Measurements from ENCODE around the gene REV3L.
A peak's percentile ranks its signal among the peaks of the same experiment; 100 is the strongest.
"Not testable (repeated sequence)": the region's sequence is repeated elsewhere in the genome, so short reads cannot be mapped to it uniquely, and the experiment has no call there.

REV3L gene, protein sequence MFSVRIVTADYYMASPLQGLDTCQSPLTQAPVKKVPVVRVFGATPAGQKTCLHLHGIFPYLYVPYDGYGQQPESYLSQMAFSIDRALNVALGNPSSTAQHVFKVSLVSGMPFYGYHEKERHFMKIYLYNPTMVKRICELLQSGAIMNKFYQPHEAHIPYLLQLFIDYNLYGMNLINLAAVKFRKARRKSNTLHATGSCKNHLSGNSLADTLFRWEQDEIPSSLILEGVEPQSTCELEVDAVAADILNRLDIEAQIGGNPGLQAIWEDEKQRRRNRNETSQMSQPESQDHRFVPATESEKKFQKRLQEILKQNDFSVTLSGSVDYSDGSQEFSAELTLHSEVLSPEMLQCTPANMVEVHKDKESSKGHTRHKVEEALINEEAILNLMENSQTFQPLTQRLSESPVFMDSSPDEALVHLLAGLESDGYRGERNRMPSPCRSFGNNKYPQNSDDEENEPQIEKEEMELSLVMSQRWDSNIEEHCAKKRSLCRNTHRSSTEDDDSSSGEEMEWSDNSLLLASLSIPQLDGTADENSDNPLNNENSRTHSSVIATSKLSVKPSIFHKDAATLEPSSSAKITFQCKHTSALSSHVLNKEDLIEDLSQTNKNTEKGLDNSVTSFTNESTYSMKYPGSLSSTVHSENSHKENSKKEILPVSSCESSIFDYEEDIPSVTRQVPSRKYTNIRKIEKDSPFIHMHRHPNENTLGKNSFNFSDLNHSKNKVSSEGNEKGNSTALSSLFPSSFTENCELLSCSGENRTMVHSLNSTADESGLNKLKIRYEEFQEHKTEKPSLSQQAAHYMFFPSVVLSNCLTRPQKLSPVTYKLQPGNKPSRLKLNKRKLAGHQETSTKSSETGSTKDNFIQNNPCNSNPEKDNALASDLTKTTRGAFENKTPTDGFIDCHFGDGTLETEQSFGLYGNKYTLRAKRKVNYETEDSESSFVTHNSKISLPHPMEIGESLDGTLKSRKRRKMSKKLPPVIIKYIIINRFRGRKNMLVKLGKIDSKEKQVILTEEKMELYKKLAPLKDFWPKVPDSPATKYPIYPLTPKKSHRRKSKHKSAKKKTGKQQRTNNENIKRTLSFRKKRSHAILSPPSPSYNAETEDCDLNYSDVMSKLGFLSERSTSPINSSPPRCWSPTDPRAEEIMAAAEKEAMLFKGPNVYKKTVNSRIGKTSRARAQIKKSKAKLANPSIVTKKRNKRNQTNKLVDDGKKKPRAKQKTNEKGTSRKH (N-terminal part only)

DNA sequence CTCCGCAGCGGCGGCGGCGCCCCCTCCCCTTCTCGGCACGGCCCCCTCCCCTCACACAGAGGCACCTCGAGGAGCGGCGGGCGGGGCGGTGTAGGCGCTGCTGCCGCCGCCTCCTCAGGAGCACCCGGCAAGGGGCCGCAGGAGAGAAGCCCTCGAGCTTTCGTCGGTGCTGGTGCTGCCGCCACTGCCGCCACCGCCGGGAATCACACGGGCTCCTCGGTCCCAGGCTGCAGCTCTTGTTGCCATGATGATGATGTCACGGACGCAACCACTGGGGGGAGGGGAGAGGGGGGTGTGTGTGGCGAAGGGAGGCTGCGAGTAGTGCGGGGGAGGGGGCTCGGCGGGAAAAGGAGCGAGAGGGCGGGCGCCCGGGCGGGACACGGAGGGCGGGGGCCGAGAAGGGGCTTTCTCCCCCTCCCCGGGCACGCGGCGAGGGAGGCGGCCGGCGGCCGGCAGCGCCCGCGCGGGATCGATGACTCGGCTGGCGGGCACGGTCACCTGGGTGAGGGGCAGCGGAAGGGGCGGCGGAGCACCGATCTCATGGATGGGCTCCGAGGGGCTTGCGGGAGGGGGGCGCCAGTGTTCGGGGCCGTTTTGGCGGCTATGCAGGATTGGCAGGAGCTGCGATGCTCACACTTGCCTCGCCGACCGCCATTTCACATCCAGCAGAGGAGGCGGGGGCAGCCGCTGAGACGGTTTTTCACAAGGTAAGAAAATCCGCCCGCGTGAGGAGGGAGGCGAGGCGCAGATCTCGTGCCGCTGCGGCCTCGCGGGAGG, at the start of gene REV3L:
REV3L (minus strand) TSS at position 260 of the 777 bp plus-strand sequence. CDS start 330 bp downstream, outside the sequence.
- DNase-seq = peak; percentile 29

DNA sequence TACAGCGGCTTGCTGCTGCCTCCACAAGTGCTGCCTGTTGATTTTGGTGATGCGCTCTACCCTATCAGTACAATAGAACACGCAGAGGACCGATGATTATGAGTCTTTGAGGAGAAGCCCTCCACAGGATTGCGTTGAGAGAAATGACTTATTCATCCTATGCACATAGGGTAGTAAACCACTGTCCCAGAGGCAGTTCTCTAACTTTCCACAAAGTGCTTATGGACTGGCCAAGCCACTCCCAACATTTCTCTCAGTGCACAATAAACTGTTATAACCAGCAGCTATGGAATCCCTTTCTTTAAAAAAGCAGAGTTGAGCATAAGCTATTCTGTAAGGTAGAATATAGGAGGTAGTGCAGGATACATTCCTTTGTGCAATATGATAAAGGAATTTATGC, 48.2 kb upstream of the REV3L start:
- DNase-seq = no peak

DNA sequence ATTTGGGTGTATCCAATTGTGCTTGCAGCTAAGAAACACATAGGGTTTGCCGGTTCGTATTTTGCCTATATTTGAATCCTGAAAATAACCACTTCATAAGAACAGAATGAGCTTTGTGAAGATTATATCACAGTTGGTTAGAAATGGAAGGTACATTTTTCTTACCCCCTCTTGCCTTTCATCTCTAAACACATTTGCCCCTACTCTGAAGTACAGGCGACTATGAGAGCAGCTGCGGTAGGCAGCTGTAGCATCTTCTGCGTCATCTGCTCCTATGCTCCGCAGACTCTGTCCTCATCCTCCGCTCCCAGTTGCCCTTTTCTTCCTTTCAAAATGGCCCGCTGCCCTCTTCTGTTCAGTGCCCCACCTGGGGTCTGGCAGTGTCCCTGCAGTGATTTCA, 47.6 kb upstream of the REV3L start:
- DNase-seq = no peak

DNA sequence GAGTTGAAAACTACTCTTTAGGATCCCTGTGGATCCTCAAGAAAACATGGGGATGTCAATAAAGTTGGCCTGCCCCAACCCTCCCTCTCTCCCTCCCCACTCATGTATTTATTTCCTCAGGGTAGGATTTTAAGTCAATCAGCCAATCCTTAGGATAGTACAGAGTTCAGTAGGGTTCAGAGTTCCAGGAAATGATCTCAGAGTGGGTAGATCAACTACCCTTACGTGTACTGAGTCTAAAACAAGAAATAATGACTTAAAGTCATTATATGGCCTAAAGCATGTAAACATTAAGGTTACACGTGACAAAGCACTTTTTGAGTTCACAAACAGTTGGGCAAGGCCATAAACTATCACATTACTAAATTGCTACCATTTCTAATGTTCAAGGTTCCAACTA, 47.2 kb upstream of the REV3L start:
- DNase-seq = no peak

DNA sequence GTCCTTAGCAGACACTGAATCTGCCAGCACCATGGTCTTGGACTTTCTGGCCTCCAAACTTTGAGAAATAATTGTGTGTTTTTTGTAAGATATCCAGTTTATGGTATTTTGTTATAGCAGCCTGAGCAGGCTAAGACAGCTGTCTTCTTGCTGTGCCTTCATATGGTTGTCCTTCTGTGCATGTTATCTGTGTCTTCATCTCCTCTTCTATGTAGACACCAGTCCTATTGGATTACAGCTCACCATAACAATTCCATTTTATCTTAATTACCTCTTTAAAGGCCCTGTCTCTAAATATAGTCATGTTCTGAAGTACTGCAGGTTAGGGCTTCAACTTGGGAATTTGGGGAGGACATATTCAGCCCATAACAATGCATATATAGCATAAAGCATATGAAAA, 44.3 kb upstream of the REV3L start:
- DNase-seq = no peak

DNA sequence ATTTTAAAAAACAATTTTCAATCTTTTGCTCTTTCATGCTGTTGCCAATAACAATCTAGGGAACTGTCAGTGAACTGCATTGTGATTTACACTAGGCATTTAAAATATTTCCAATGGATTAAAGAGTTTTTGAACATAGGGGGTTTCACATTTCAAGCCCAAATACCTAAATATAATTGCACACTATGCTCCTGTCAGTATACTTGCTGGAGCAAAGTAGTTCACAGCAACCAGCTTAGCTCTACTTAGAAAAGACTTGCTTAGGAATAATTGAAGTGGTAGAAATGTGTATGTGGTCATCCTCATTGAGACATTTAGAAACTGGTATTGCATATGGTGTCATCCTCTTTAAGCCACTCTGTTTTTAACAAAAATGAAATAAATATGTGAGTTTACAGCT, 41.7 kb upstream of the REV3L start:
- no peak for DNase-seq

DNA sequence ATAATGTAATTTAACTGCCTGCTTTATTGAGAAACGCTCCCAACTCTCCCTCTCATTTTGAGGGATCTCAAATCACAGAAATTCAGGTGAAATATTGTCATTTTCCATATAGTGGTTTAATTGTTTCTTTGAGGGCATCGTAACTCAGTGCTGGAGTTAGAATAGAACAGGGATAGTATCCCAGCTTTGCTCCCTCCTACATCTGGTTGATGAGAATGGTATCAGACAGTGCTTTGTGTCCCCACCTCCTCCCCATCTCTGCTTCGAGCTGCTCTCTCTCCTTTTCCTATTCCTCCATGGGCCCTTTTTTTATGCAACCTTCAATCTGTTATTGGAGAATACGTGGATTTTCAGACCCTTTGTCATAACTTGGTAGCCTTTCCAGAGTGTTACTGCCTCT, 41.2 kb upstream of the REV3L start:
- no peak for DNase-seq

DNA sequence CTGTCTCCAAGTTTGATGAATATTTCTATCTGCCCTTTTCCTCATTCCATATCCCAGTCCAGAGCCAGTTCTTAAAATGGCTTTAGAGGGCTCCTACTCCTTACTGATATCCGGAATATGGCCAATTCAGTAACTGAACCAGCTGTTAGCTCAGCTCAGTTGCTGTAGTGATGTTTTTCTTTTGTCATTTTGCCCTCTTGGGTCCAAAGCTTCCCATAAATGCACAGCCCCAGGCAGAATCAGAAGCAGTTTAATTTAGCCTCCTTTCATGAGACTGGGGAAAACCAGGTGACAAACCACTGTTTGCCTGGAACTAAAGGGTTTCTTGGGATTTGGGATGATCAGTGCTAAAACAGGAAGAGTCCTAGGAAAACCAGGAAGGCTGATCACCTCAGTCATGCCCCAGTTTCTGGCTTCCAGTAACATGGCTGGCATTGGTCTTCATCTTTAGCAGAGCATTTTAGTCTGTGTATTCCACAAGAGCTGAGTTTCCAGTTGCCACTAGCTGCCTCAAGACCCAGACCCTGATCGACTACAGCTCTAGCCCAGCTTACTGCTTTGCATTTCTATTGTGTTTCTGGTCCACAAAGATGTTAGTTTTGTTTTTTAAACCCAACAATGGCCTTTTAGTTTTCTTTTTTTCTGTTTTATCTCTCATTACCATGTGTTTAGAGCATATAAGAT, 40.6 kb upstream of the REV3L start:
- DNase-seq = no peak

DNA sequence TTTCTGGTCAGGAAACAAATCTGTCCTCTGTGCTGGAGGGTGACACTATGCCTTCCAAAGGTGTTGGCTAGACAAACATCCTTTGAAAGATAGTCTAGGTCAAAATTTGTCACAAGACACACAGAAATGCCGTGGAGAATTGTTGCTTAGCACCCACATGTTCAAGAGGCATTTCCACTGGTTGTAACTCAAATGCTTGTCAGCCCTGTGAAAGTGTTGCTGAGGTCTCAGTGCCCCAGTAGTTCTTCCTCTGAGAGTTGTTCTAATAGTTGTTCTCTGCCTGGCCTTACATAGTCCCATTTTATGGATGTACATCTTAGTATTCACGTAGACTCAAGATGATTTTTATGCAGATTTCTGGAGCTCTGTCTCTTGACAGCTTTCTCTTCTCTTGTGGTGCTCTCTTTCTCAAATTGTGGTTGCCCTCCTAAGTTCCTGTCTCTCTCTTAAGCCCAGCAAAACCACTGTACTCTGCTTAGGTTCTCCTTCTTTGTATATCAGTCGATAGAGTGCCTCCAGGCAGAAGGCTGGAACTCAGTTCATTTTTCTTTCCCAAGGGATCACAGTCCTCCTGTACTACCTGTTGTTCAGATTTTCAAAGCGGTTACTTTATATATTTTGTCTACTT, 39.5 kb upstream of the REV3L start:
- no peak for DNase-seq

DNA sequence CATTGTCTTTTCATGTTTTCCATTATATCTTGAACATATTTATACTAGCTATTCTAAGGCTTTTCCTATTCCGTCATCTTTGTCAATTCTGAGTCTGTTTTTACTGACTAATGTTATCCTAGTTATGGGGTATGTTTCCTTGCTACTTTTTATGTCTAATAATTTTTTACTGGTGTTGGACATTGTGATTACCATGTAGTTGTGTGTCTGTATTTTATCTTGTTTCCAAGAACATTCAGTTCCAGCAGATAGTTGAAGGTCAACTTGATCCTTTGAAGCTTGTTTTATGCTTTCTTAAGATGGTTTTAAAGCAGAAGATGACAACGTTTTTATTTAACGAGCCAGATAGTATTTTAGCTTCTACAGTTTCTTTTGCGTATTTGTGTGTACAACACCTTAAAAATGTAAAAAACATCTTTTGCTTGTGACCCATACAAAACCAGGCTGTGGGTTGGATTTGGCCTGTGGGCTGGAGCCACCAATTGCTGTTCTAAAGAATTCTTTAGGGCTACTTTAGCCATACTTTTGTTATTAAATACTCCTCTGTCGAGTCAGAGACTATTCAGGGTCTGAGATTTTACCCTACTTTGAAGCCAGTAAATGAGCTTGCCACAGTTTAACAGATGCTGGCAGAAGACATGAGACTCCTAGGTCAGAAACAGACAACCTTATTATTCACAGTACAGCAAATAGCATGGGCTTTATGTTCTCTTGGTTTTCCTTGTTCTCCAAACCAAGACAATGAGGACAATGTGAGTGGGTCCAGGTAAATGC, 38.7 kb upstream of the REV3L start:
- DNase-seq = no peak

DNA sequence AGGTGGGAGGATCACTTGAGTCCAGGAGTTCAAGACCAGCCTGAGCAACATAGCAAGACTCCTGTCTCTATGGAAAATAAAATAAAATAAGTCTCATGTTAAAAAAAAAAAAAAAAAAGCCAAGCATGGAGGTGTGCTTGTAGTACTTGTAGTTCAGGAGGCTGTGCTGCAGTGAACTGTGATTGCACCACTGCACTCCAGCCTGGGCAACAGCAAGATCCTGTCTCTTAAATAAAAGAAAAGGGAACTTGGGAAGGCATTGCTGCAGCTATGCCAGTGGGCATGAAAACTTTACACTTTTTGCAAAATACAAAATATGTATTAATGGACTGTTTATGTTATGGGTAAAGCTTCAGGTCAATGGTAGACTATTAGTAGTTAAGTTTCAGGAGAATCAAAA, 37.5 kb upstream of the REV3L start:
- no peak for DNase-seq

DNA sequence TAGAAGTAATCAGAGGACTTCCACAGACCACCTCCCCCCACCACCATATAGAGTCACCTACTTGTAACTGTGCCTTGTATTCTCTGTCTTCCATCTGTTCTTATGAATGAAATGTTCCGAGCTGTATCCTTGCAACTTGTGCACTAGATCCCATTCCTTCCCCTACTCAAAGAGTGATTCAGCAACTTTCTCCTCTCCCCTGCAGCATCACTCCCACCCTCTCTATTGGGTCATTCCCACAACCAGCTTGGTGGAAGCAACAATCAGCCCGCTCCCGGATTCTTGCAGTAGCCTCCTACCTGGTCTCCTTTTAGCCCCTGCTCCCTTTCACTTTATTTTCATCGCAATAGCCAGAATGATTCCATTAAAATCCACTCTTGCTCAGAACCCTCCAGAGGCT, 34.9 kb upstream of the REV3L start:
- DNase-seq = no peak

DNA sequence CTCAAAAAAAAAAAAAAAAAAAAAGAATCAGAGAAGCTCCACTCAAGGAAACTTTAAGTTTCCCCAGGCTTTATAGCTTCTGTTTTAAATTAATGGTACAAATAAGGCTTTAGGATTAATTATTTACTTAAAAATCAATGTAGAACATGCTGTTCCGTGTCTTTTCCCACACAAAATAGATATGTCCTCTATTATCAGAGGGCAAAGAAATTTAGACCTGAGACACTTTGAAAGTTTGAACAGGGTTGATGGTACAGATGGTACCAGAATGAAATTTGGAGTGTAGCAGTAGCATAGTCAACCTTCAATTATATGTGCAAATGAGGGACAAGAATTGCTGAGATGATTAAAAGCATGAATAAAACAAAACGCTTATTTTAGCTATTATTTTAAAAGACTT, 32.2 kb upstream of the REV3L start:
- DNase-seq = no peak

DNA sequence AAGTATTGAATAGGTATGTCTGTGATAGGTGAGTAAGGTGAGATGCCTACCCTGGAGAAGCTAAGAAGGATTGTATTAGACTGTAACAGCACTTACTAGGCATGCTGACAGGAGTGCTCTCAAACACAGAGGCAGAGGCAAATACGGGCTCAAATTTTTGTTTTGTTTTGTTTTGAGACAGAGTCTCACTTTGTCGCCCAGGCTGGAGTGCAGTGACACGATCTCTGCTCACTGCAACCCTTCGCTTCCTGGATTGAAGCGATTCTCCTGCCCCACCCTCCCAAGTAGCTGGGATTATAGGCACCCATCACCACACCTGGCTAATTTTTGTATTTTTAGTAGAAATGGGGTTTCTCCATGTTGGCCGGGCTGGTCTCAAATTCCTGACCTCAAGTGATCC, 31.5 kb upstream of the REV3L start:
- DNase-seq = not testable (repeated sequence)

DNA sequence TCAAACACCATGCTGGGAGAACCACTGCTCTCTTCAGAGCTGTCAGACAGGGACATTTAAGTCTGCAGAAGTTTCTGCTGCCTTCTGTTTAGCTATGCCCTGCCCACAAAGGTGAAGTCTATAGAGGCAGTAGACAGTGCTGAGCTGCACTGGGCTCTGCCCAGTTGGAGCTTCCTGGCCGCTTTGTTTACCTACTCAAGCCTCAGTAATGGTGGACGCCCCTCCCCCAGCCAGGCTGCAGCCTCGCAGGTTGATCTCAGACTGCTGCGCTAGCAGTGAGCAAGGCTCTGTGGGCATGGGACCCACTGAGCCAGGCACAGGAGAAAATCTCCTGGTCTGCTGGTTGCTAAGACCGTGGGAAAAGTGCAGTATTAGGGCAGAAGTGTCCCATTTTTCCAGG, 24.2 kb upstream of the REV3L start:
- DNase-seq = not testable (repeated sequence)

DNA sequence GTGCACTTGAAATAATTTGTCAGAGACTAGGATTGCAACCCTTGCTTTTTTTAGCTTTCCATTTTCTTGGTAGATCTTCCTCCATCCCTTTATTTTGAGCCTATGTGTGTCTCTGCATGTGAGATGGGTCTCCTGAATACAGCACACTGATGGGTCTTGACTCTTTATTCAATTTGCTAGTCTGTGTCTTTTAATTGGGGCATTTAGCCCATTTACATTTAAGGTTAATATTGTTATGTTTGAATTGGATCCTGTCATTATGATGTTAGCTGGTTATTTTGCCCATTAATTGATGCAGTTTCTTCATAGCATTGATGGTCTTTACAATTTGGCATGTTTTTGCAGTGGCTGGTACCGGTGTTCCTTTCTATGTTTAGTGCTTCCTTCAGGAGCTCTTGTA, 22.5 kb upstream of the REV3L start:
- not testable (repeated sequence) for DNase-seq

DNA sequence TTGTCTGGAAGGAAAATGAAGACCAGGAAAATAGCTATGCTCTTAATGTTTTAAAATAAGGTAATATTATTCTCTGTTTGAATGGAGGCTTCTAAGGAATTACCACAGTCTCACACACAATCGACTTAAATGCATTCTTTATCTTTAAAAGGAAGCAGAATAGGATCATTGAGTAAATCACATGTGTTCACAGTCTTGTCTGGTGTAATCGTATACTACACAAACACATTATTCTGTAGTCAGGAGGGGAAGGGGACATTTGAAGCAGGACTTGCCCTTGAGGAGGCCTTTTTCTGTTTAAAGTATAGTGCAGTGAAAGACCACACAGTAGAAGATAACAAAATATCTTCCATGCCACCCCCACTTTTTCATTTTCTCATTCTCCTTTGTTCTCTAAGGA, 20.6 kb upstream of the REV3L start:
- no peak for DNase-seq

DNA sequence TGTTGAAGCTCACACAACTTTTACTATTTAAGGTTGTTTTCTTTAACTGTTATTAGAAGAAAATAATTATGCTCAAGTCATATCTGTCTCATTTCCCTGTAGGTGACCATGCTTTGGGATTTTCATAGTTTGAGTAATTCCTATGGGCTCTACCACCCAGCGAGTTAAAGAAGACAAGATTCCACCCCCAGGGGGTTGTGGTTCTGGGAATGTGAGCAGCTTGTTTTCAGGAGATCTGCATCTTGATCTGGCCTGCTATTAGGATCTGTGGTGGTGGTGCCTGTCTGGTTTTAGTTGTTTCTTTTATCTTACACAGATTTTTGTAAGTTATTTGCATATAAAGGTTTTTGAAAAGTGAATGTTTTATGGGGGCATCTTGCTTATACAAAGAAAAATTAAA, 20.2 kb upstream of the REV3L start:
- no peak for DNase-seq

DNA sequence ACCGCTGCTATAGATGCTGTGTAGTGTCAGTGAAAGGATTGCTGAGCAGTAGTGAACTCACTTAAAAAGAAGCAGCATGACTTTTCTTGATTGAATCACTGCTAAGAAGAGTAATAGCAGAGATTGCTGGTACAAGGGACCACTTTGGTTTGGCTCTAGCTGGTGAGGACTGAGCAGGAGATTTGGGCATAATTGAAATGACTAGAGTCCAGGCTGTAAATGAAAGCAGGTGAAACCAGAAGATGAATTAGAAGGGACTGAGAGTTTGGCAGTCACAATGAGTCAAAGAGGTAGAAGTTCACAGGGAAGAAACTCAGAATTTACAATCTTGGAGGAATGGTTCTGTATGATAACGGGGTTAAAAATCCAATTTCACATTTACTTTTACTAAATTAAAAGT, 19.1 kb upstream of the REV3L start:
- DNase-seq = no peak

DNA sequence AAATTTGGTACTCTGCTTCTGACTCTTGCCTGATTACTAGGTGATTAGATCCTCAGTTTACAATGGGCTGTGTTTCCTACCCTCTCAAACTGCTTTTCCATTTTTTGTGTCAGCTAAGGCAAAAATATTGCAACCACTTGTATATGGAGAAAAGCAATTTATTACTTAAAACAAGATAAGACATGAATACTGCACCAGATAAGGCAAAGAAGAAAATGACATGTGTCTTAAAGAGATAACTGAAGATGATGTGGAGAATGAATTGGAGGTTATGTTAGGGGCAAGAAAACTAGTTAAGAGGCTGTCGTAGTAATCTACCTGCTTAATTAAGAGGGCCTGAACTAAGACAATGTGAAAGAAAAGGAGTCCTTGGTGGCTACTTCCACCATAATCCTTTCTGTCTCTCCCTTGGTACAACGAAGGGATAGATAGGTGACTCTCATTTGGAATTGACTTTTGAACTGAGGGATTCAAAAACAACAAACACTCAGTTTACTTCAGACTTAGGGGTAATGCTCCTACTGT, 16.3 kb upstream of the REV3L start:
- no peak for DNase-seq

All from SIG-M5 (cell line).